HuH-7.5 (cell line): ENCODE data around the gene LPAR5.

Source experiments
- DNase-seq: peaks from one replicate; pipeline ENCODE4 v3.0.0; 2011; ENCODE audit warnings: low spot score

Gene LPAR5

GRCh38 chr12:6638305-6638704, 2.5 kb upstream of the LPAR5 start:
- no peak for DNase-seq

- DNase-seq: no peak
Measured at GRCh38 chr12:6635375-6635855, 344 bp downstream of the LPAR5 start.

- DNase-seq: no peak
Measured at GRCh38 chr12:6632026-6632983, 3.5 kb downstream of the LPAR5 start.

- DNase-seq: no peak
Measured at GRCh38 chr12:6631549-6631961, 4.2 kb downstream of the LPAR5 start.

GRCh38 chr12:6630736-6631135, 5.0 kb downstream of the LPAR5 start:
- DNase-seq: no peak

GRCh38 chr12:6627616-6628015, 8.1 kb downstream of the LPAR5 start:
- DNase-seq: no peak

- DNase-seq: no peak
Measured at GRCh38 chr12:6626654-6627283, 9.0 kb downstream of the LPAR5 start.

- DNase-seq: no peak
Measured at GRCh38 chr12:6620885-6621274, 14.9 kb downstream of the LPAR5 start.

- DNase-seq: no peak
Measured at GRCh38 chr12:6620137-6620884, 15.4 kb downstream of the LPAR5 start.

GRCh38 chr12:6618483-6619225, 17.1 kb downstream of the LPAR5 start:
- no peak for DNase-seq

GRCh38 chr12:6615802-6616201, 20.0 kb downstream of the LPAR5 start:
- DNase-seq: no peak

- no peak for DNase-seq
Measured at GRCh38 chr12:6614513-6615172, 21.1 kb downstream of the LPAR5 start.

- DNase-seq: peak; percentile 80
Measured at GRCh38 chr12:6613776-6614512, 21.8 kb downstream of the LPAR5 start.

- DNase-seq: no peak
Measured at GRCh38 chr12:6613015-6613775, 22.6 kb downstream of the LPAR5 start.

GRCh38 chr12:6612652-6613014, 23.1 kb downstream of the LPAR5 start:
- no peak for DNase-seq

- DNase-seq: no peak
Measured at GRCh38 chr12:6612247-6612646, 23.5 kb downstream of the LPAR5 start.

GRCh38 chr12:6608592-6609281, 27.0 kb downstream of the LPAR5 start:
- peak; percentile 40 for DNase-seq

GRCh38 chr12:6607751-6608591, 27.8 kb downstream of the LPAR5 start:
- DNase-seq: peak; percentile 60
